Measurements from ENCODE around the gene TTC39A. TPM values are rescaled to one million over a fixed set of nuclear protein-coding genes. Genes with fewer than 3 reads are reported as not detected.

TTC39A gene
- total and polyA plus RNA-seq, 4 donors = 16.6 to 46.8 (median 28.5) TPM

- no peak for TF ChIP-seq CTCF (IDR thresholded peaks at IDR 0.05; ENCODE audit: control extremely low read depth, extremely low read depth)
- Histone ChIP-seq H3K4me3 (no peak overlapping the region), H3K27me3 (ENCODE audit: control insufficient read depth in 3 of 3, insufficient read depth in 3 of 3, low read length in 2 of 3) (peaks cover 0 to 16% (median 10%) of the 10 kb centered on the region in 3 donors), H3K9ac (ENCODE audit: insufficient read depth in 1 of 2, low read length in 2 of 2) (no peak overlapping the region), H3K27ac (ENCODE audit: low read depth in 1 of 2, low read length in 1 of 2) (no peak overlapping the region), H3K36me3 (ENCODE audit: control insufficient read depth in 4 of 4, insufficient read depth in 4 of 4, low read length in 4 of 4) (no peaks in the 10 kb centered on the region), H3K4me1 (ENCODE audit: control insufficient read depth in 5 of 5, insufficient read depth in 5 of 5, low read length in 5 of 5) (peaks cover 0 to 12% (median 0%) of the 10 kb centered on the region in 5 donors), H3K9me3 (ENCODE audit: control insufficient read depth in 4 of 4, insufficient read depth in 3 of 4, low read length in 3 of 4) (no peaks in the 10 kb centered on the region)
- 89 to 94% methylated on average over 3 of the region's 3 CpGs for WGBS, 2 donors
- DNase-seq (no peak), ATAC-seq (ENCODE audit: insufficient read depth, low FRiP score) (no peak)
Observed at GRCh38 chr1:51328279-51328678, 2.1 kb downstream of the TTC39A start.

- ATAC-seq (ENCODE audit: insufficient read depth, low FRiP score) = no peak
- peaks cover 0 to 16% (median 10%) of the 10 kb centered on the region in 3 donors for H3K27me3 ChIP-seq (ENCODE audit: control insufficient read depth in 3 of 3, insufficient read depth in 3 of 3, low read length in 2 of 3)
- H3K36me3 ChIP-seq (ENCODE audit: control insufficient read depth in 4 of 4, insufficient read depth in 4 of 4, low read length in 4 of 4) = no peaks in the 10 kb centered on the region
- H3K4me3 ChIP-seq = no peak overlapping the region
- no peak overlapping the region for H3K27ac ChIP-seq (ENCODE audit: low read depth in 1 of 2, low read length in 1 of 2)
- 81 to 82% methylated on average over 5 of the region's 5 CpGs for WGBS, 2 donors
- no peak overlapping the region for H3K9ac ChIP-seq (ENCODE audit: insufficient read depth in 1 of 2, low read length in 2 of 2)
- peaks cover 0 to 12% (median 0%) of the 10 kb centered on the region in 5 donors for H3K4me1 ChIP-seq (ENCODE audit: control insufficient read depth in 5 of 5, insufficient read depth in 5 of 5, low read length in 5 of 5)
- no peak for DNase-seq
- H3K9me3 ChIP-seq (ENCODE audit: control insufficient read depth in 4 of 4, insufficient read depth in 3 of 4, low read length in 3 of 4) = no peaks in the 10 kb centered on the region
- TF ChIP-seq CTCF (IDR thresholded peaks at IDR 0.05; ENCODE audit: control extremely low read depth, extremely low read depth) = no peak
Observed at GRCh38 chr1:51327386-51327785, 3.0 kb downstream of the TTC39A start.

GRCh38 chr1:51326839-51327238 lies 3.5 kb downstream of the TTC39A start:
- peaks cover 0 to 16% (median 10%) of the 10 kb centered on the region in 3 donors for H3K27me3 ChIP-seq (ENCODE audit: control insufficient read depth in 3 of 3, insufficient read depth in 3 of 3, low read length in 2 of 3)
- no peak for ATAC-seq (ENCODE audit: insufficient read depth, low FRiP score)
- no peak for TF ChIP-seq CTCF (IDR thresholded peaks at IDR 0.05; ENCODE audit: control extremely low read depth, extremely low read depth)
- H3K27ac ChIP-seq (ENCODE audit: low read depth in 1 of 2, low read length in 1 of 2) = peak overlapping the region in 1 of 2 donors; percentile 42
- H3K9ac ChIP-seq (ENCODE audit: insufficient read depth in 1 of 2, low read length in 2 of 2) = no peak overlapping the region
- no peak for DNase-seq
- H3K4me3 ChIP-seq = no peak overlapping the region
- no peaks in the 10 kb centered on the region for H3K9me3 ChIP-seq (ENCODE audit: control insufficient read depth in 4 of 4, insufficient read depth in 3 of 4, low read length in 3 of 4)
- WGBS, 2 donors = 84 to 90% methylated on average over 8 of the region's 8 CpGs
- no peaks in the 10 kb centered on the region for H3K36me3 ChIP-seq (ENCODE audit: control insufficient read depth in 4 of 4, insufficient read depth in 4 of 4, low read length in 4 of 4)
- H3K4me1 ChIP-seq (ENCODE audit: control insufficient read depth in 5 of 5, insufficient read depth in 5 of 5, low read length in 5 of 5) = peaks cover 0 to 12% (median 0%) of the 10 kb centered on the region in 5 donors
